ENCODE measurements around the gene GNAQ. TPM values are rescaled to one million over a fixed set of nuclear protein-coding genes. Genes with fewer than 3 reads are reported as not detected.

GNAQ gene
- total RNA-seq, 1 donor from 2014 or later: 20.6 TPM

- DNase-seq (ENCODE audit: low read depth): no peak
- H3K4me3 ChIP-seq (ENCODE audit: low read depth, low read length): no peak overlapping the region
- TF ChIP-seq, protein P1, sequence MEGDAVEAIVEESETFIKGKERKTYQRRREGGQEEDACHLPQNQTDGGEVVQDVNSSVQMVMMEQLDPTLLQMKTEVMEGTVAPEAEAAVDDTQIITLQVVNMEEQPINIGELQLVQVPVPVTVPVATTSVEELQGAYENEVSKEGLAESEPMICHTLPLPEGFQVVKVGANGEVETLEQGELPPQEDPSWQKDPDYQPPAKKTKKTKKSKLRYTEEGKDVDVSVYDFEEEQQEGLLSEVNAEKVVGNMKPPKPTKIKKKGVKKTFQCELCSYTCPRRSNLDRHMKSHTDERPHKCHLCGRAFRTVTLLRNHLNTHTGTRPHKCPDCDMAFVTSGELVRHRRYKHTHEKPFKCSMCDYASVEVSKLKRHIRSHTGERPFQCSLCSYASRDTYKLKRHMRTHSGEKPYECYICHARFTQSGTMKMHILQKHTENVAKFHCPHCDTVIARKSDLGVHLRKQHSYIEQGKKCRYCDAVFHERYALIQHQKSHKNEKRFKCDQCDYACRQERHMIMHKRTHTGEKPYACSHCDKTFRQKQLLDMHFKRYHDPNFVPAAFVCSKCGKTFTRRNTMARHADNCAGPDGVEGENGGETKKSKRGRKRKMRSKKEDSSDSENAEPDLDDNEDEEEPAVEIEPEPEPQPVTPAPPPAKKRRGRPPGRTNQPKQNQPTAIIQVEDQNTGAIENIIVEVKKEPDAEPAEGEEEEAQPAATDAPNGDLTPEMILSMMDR (conservative IDR thresholded peaks at IDR 0.05; ENCODE audit: low read depth, low read length): no peak
Observed at GRCh38 chr9:77848404-77848803, 183.2 kb downstream of the GNAQ start.

- H3K4me3 ChIP-seq (ENCODE audit: low read depth, low read length): no peak overlapping the region
- no peak for DNase-seq (ENCODE audit: low read depth)
- TF ChIP-seq, protein P1 (conservative IDR thresholded peaks at IDR 0.05; ENCODE audit: low read depth, low read length): no peak
Observed at GRCh38 chr9:77847626-77848025, 184.0 kb downstream of the GNAQ start.

GRCh38 chr9:77847059-77847499, 184.5 kb downstream of the GNAQ start:
- no peak for DNase-seq (ENCODE audit: low read depth)
- TF ChIP-seq, protein P1 (conservative IDR thresholded peaks at IDR 0.05; ENCODE audit: low read depth, low read length): no peak
- no peak overlapping the region for H3K4me3 ChIP-seq (ENCODE audit: low read depth, low read length)

- DNase-seq (ENCODE audit: low read depth): no peak
- H3K4me3 ChIP-seq (ENCODE audit: low read depth, low read length): no peak overlapping the region
- TF ChIP-seq, protein P1 (conservative IDR thresholded peaks at IDR 0.05; ENCODE audit: low read depth, low read length): no peak
Observed at GRCh38 chr9:77844415-77844814, 187.2 kb downstream of the GNAQ start.

GRCh38 chr9:77843871-77844155, 187.8 kb downstream of the GNAQ start:
- DNase-seq (ENCODE audit: low read depth): no peak
- no peak overlapping the region for H3K4me3 ChIP-seq (ENCODE audit: low read depth, low read length)
- TF ChIP-seq, protein P1 (conservative IDR thresholded peaks at IDR 0.05; ENCODE audit: low read depth, low read length): no peak

DNA sequence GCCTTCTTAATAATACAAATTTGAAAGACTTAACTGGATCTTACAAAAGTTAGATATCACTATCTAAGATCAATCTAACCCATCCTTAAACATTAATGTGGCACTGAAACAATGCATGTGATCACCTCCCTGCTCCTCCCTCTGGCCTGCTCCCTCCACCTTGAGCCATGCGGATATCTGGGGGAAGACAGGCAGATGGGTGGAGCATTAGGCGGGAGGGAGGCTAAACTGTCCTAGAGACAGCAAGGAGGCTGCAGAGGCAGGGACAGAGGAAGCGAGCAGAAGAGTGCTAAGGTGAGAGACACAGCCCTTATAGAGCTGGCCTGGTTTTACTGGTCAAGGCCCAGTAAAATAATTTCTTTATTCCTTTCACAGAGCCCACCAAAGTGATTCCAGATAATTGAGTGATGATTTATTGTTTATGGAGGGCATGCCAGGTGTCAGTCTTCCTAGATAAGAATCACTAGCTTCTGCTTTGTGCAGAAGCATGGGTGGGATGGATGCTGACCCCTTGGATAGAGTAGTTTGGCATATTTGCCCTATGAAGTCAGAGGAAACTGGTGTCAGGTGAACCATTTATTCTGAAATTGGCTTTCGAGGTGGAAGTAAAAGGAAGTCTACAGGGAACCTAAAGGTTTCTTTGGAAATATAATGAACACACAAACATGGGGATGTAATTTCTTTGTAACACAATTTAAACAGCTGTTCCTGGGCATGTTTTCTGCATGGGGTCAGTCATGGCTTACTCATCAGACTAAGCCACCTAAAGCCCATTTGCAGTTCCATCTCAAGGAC, 188.3 kb downstream of the GNAQ start:
- no peak for DNase-seq (ENCODE audit: low read depth)
- TF ChIP-seq, protein P1 (conservative IDR thresholded peaks at IDR 0.05; ENCODE audit: low read depth, low read length): no peak
- no peak overlapping the region for H3K4me3 ChIP-seq (ENCODE audit: low read depth, low read length)

Data from epithelial cell of proximal tubule (primary cell).